ENCODE results near the gene ATRIP. TPM values are rescaled to one million over a fixed set of nuclear protein-coding genes. Genes with fewer than 3 reads are reported as not detected.

ATRIP gene
- total and polyA plus RNA-seq, 2 of the 4 experiments (the other 2 are of a cell fraction), result 6.8 to 10.8 TPM

- H2BK5ac ChIP-seq (ENCODE audit: low read depth, low read length, poor library complexity, severe bottlenecking), result no peak overlapping the region
- dilution Hi-C loops (cut with HindIII; ENCODE audit: low sequenced_read_pairs, unreplicated experiment), result no loop called here
- ChIA-PET POLR2A (ENCODE audit: unreplicated experiment) (no interaction called here), CTCF (interaction anchor here (1.3 kb wide), 1 partner anchor 17 kb away, joined by 4 read pairs; no protein-coding TSS in a partner anchor)
- no peak overlapping the region for H3K4me2 ChIP-seq (ENCODE audit: low read depth, low read length)
- no peak overlapping the region for H3K27ac ChIP-seq (ENCODE audit: insufficient read depth, low read length)
- H2BK15ac ChIP-seq (ENCODE audit: low read depth, low read length), result no peak overlapping the region
- no peak overlapping the region for H3K23ac ChIP-seq (ENCODE audit: low read depth, low read length)
- 94% methylated on average over 8 of the region's 9 CpGs; no CpG with 5 or more reads in 1 of the 2 experiments for whole genome bisulfite sequencing, 2 experiments (ENCODE audit: extremely low coverage in 2 of 2, insufficient read length in 1 of 2)
- no peaks in the 10 kb centered on the region for H3K27me3 ChIP-seq (ENCODE audit: control insufficient read depth, insufficient read depth, low read length)
- H3K9me3 ChIP-seq (ENCODE audit: control insufficient read depth, insufficient read depth, low read length), result no peaks in the 10 kb centered on the region
- H3K56ac ChIP-seq (ENCODE audit: extremely low read depth, insufficient read depth, low read length), result no peak overlapping the region
- no peaks in the 10 kb centered on the region for H3K4me1 ChIP-seq (ENCODE audit: control insufficient read depth, insufficient read depth, low read length)
- H3K18ac ChIP-seq (ENCODE audit: low read depth, low read length), result no peak overlapping the region
- H4K91ac ChIP-seq (ENCODE audit: insufficient read depth, low read depth, low read length), result no peak overlapping the region
- no peak overlapping the region for H2BK120ac ChIP-seq (ENCODE audit: low read depth, low read length)
- peaks cover 1% of the 10 kb centered on the region; the same call in 1 of the 2 replicates for H4K20me1 ChIP-seq (ENCODE audit: insufficient read depth, low read length)
- DNase-seq (no peak), ATAC-seq (ENCODE audit: low read depth) (no peak)
- peaks cover 44% of the 10 kb centered on the region for H3K36me3 ChIP-seq (ENCODE audit: control insufficient read depth, insufficient read depth, low read length)
- H3K79me1 ChIP-seq (ENCODE audit: low read depth in 1 of 2, low read length in 2 of 2), result peaks cover 4 to 19% of the 10 kb centered on the region in 2 experiments; a peak in 3 of 4 replicates
- no peak overlapping the region for H2AFZ ChIP-seq (replicated peaks; ENCODE audit: low read length, poor library complexity)
- intact Hi-C loops (cut with micrococcal nuclease), result no loop called here
- H2AK5ac ChIP-seq (ENCODE audit: low read depth, low read length), result no peak overlapping the region
- no peaks in the 10 kb centered on the region for H3K9me1 ChIP-seq (ENCODE audit: insufficient read depth, low read length)
- BruUV-seq (replicated peaks), result no TSS peak
- H4K8ac ChIP-seq (ENCODE audit: low read depth in 2 of 2, low read length in 2 of 2), result no peak overlapping the region
- no peak overlapping the region for H4K5ac ChIP-seq (ENCODE audit: low read depth, low read length)
- H3K4ac ChIP-seq (ENCODE audit: low read depth, low read length), result no peak overlapping the region
- in situ Hi-C loops (cut with MboI; ENCODE audit: low sequenced_read_pairs), result no loop called here
- no peak overlapping the region for H3K9ac ChIP-seq (ENCODE audit: low read depth, low read length)
- TF ChIP-seq CTCF (conservative IDR thresholded peaks at IDR 0.05; ENCODE audit: low read depth, low read length) (no peak), RCOR1 (IDR thresholded peaks at IDR 0.05; ENCODE audit: insufficient replicate concordance, low read length) (no peak), CEBPB (IDR thresholded peaks at IDR 0.05; ENCODE audit: low read depth, low read length) (no peak), POLR2A (IDR thresholded peaks at IDR 0.05; ENCODE audit: low read depth, low read length) (no peak), NFE2L2 (IDR thresholded peaks at IDR 0.05; ENCODE audit: low read depth, low read length) (no peak), MAFK (IDR thresholded peaks at IDR 0.05; ENCODE audit: low read depth, low read length) (no peak), RAD21 (IDR thresholded peaks at IDR 0.05; ENCODE audit: low read length) (no peak), BHLHE40 (IDR thresholded peaks at IDR 0.05; ENCODE audit: low read depth, low read length) (no peak), MXI1 (IDR thresholded peaks at IDR 0.05; ENCODE audit: borderline replicate concordance, low read depth, low read length) (no peak), USF2 (IDR thresholded peaks at IDR 0.05; ENCODE audit: low read depth, low read length) (no peak)
- H2AK9ac ChIP-seq (replicated peaks; ENCODE audit: low read depth, low read length, poor library complexity), result no peak overlapping the region
- H3K4me3 ChIP-seq (ENCODE audit: insufficient read depth, low read depth, low read length), result no peak overlapping the region
- H3K14ac ChIP-seq (replicated peaks; ENCODE audit: low read depth, low read length), result no peak overlapping the region
- no peak overlapping the region for H2BK20ac ChIP-seq (ENCODE audit: low read depth, low read length)
Observed at GRCh38 chr3:48419149-48419548, 27.4 kb upstream of the ATRIP start.

Measured in IMR-90 (cell line).